B cell (primary cell): Measurements from ENCODE around the gene ZNF600. TPM values are rescaled to one million over a fixed set of nuclear protein-coding genes. Genes with fewer than 3 reads are reported as not detected.

Experiments used
- ATAC-seq: fragments of 200-7000 bp; cut with Tn5 transposase; one replicate; pipeline ENCODE4 v1.10.0; 2021; ENCODE audit warnings: low read depth, mild to moderate bottlenecking, moderate number of reproducible peaks, moderate library complexity
- CTCF ChIA-PET: fragments of 350-600 bp; sonication (Branson Sonifier 250); formaldehyde crosslinking; loops from one replicate; lab custom pipeline; 2021; ENCODE audit warnings: antibody characterized with exemption, inconsistent platforms; lab: Charles Lee
- POLR2A ChIA-PET: fragments of 350-600 bp; sonication (Branson Sonifier 250); formaldehyde crosslinking; loops from one replicate; lab custom pipeline; 2021; ENCODE audit warnings: antibody characterized with exemption; lab: Charles Lee
- DNase-seq: peaks from one replicate; pipeline ENCODE4 v3.0.0; 2013
- H2AFZ ChIP-seq: 2 replicates; pipeline ENCODE4 v1.6.1; 2012; ENCODE audit warnings: mild to moderate bottlenecking, low read depth, low read length; ENCODE audit not compliant: insufficient read depth, poor library complexity, severe bottlenecking
- H3K27ac ChIP-seq, 2 donors: 1 replicate in 1 of 2; 2 replicates in 1 of 2; pipeline ENCODE4 v1.5.1; 2012 to 2013; ENCODE audit warnings: low read length in 2 of 2, mild to moderate bottlenecking in 2 of 2, moderate library complexity in 1 of 2
- H3K27me3 ChIP-seq, 4 experiments: fragments of 200-600 bp in 1 of 4; sonication (generic) in 1 of 4; replicated peaks in 1 of 4; 1 replicate in 2 of 4; 2 replicates in 2 of 4; pipeline versions ENCODE4 v1.6.1 to v1.7.0; 2013 to 2016; ENCODE audit warnings: low read length in 3 of 4, mild to moderate bottlenecking in 2 of 4, mixed read lengths in 1 of 4, moderate library complexity in 1 of 4; ENCODE audit not compliant: insufficient read depth in 4 of 4, control insufficient read depth in 3 of 4; ENCODE audit errors: control extremely low read depth in 1 of 4
- H3K36me3 ChIP-seq, 2 experiments: replicated peaks in 1 of 2; 1 replicate in 1 of 2; 2 replicates in 1 of 2; pipeline versions ENCODE4 v1.6.1 to v1.7.1; 2013; ENCODE audit warnings: low read length in 1 of 2; ENCODE audit not compliant: insufficient read depth in 2 of 2, control insufficient read depth in 1 of 2; ENCODE audit errors: control extremely low read depth in 1 of 2, extremely low read depth in 1 of 2
- H3K4me1 ChIP-seq, 2 donors: fragments of 200-600 bp in 1 of 2; sonication (generic) in 1 of 2; 1 replicate in 1 of 2; 2 replicates in 1 of 2; pipeline versions ENCODE4 v1.5.1 to v1.6.1; 2013 to 2017; ENCODE audit warnings: low read length in 2 of 2; ENCODE audit not compliant: control insufficient read depth in 2 of 2, insufficient read depth in 2 of 2
- H3K4me2 ChIP-seq: replicated peaks from 2 replicates; pipeline ENCODE3; 2012; ENCODE audit warnings: mild to moderate bottlenecking, low read depth, low read length; ENCODE audit not compliant: poor library complexity, severe bottlenecking
- H3K4me3 ChIP-seq, 5 experiments: fragments of 200-600 bp in 1 of 5; sonication (generic) in 1 of 5; 1 replicate in 3 of 5; 2 replicates in 2 of 5; pipeline versions ENCODE4 v1.5.1 to v1.7.0; 2011 to 2016; ENCODE audit warnings: low read length in 4 of 5, mild to moderate bottlenecking in 4 of 5, low read depth in 2 of 5, control low read depth in 1 of 5, moderate library complexity in 1 of 5; ENCODE audit not compliant: insufficient read depth in 1 of 5; ENCODE audit errors: control extremely low read depth in 1 of 5, extremely low read depth in 1 of 5
- H3K79me2 ChIP-seq: fragments of 200-600 bp; sonication (generic); one replicate; pipeline ENCODE4 v1.6.0; 2016; ENCODE audit warnings: low read length; ENCODE audit not compliant: control insufficient read depth, insufficient read depth
- H3K9ac ChIP-seq: fragments of 200-600 bp; sonication (generic); 2 replicates; pipeline ENCODE4 v1.6.1; 2017; ENCODE audit warnings: mild to moderate bottlenecking, low read length, moderate library complexity
- H3K9me3 ChIP-seq, 3 donors: one replicate each; pipeline versions ENCODE4 v1.6.1 to v1.7.1; 2013; ENCODE audit warnings: low read length in 2 of 3; ENCODE audit not compliant: control insufficient read depth in 2 of 3, insufficient read depth in 1 of 3; ENCODE audit errors: control extremely low read depth in 1 of 3
- H4K20me1 ChIP-seq: 2 replicates; pipeline ENCODE4 v1.6.0; 2012; ENCODE audit warnings: mild to moderate bottlenecking, low read length; ENCODE audit not compliant: insufficient read depth, control insufficient read depth, poor library complexity, severe bottlenecking
- H3K27ac Mint-ChIP-seq: one replicate; pipeline ENCODE4 v1.8.0; 2021; ENCODE audit warnings: mixed read lengths
- H3K27me3 Mint-ChIP-seq: one replicate; pipeline ENCODE4 v1.8.0; 2021; ENCODE audit warnings: mixed read lengths
- H3K4me1 Mint-ChIP-seq: one replicate; pipeline ENCODE4 v1.8.0; 2021; ENCODE audit warnings: mixed read lengths
- H3K4me3 Mint-ChIP-seq: one replicate; pipeline ENCODE4 v1.8.0; 2021; ENCODE audit warnings: mixed read lengths
- H3K9me3 Mint-ChIP-seq: one replicate; pipeline ENCODE4 v1.8.0; 2022; ENCODE audit warnings: mixed read lengths; ENCODE audit not compliant: insufficient read depth
- CTCF ChIP-seq: fragments of 200-600 bp; IDR thresholded peaks from one replicate; pipeline ENCODE4 v1.8.0; 2022; ENCODE audit warnings: antibody characterized with exemption, mild to moderate bottlenecking
- EZH2 ChIP-seq: IDR thresholded peaks from 2 replicates; pipeline ENCODE4 v1.6.1; 2012; ENCODE audit warnings: borderline replicate concordance, low read depth, mild to moderate bottlenecking, moderate library complexity, low read length; ENCODE audit not compliant: insufficient read depth, poor library complexity, severe bottlenecking
- WGBS: methylation state at CpG from one replicate; pipeline ENCODE4 v1.1.5; 2013; ENCODE audit warnings: missing lambda C conversion rate; ENCODE audit not compliant: insufficient coverage; 5-methylcytosine and 5-hydroxymethylcytosine counted together
- intact Hi-C: fragments of 100-400 bp; cut with micrococcal nuclease; formaldehyde crosslinking; loops from one replicate; pipeline ENCODE4 v1.10.0; 2022
- polyA plus RNA-seq: library from polyadenylated mRNA; depleted of rRNA; stranded (reverse); fragments of >200 nt; gene quantifications from 2 replicates; pipeline ENCODE4 v1.2.3, GENCODE V29; 2012
- total RNA-seq, 2 donors: library from RNA; stranded (reverse); fragments of 120-200 nt in 1 of 2; gene quantifications; 1 replicate in 1 of 2; 2 replicates in 1 of 2; pipeline versions ENCODE4 v1.2.3 to v1.2.4, GENCODE V29; 2013 to 2022

The ZNF600 gene
- total and polyA plus RNA-seq, 2 donors (not counting 1 experiment from before 2014, with no cell fraction given): 40.6 to 41.7 TPM

GRCh38 chr19:52739576-52739975 is 47.0 kb downstream of the ZNF600 start:
- ATAC-seq (no peak), DNase-seq (no peak)
- ChIA-PET POLR2A (no interaction called here), CTCF (no interaction called here)
- H4K20me1 ChIP-seq: no peaks in the 10 kb centered on the region
- no peak overlapping the region for H3K4me2 ChIP-seq
- Mint-ChIP-seq H3K9me3 (no peaks in the 10 kb centered on the region), H3K27ac (no peak overlapping the region), H3K4me1 (peaks cover 7% of the 10 kb centered on the region), H3K4me3 (no peak overlapping the region), H3K27me3 (peaks cover 14% of the 10 kb centered on the region)
- no peak overlapping the region for H2AFZ ChIP-seq
- no peaks in the 10 kb centered on the region for H3K36me3 ChIP-seq
- H3K27ac ChIP-seq: no peak overlapping the region
- WGBS: 93% methylated on average over 4 of the region's 14 CpGs
- H3K4me3 ChIP-seq: no peak overlapping the region
- H3K9ac ChIP-seq: no peak overlapping the region
- TF ChIP-seq EZH2 (no peak), CTCF (no peak)
- intact Hi-C loops: no loop called here
- peaks cover 2% of the 10 kb centered on the region for H3K79me2 ChIP-seq
- H3K9me3 ChIP-seq: peaks cover 0 to 22% (median 0%) of the 10 kb centered on the region in 3 donors
- H3K4me1 ChIP-seq: peaks cover 0 to 6% of the 10 kb centered on the region in 2 donors
- H3K27me3 ChIP-seq: no peaks in the 10 kb centered on the region

GRCh38 chr19:52735734-52736133 is 50.9 kb downstream of the ZNF600 start:
- H3K9me3 ChIP-seq: peaks cover 0 to 22% (median 0%) of the 10 kb centered on the region in 3 donors
- peak overlapping the region; percentile 89 for H3K9ac ChIP-seq

More at GRCh38 chr19:52735734-52736133, 50.9 kb downstream of the ZNF600 start:
- Mint-ChIP-seq H3K9me3 (no peaks in the 10 kb centered on the region), H3K4me3 (peak overlapping the region; percentile 93), H3K4me1 (peaks cover 23% of the 10 kb centered on the region), H3K27ac (peak overlapping the region; percentile 92), H3K27me3 (peaks cover 6% of the 10 kb centered on the region)
- H3K4me2 ChIP-seq: peak overlapping the region; percentile 96
- peaks cover 10 to 19% of the 10 kb centered on the region in 2 donors for H3K4me1 ChIP-seq
- ATAC-seq (no peak), DNase-seq (peak; percentile 17)
- H2AFZ ChIP-seq: peak overlapping the region; percentile 87
- 100% methylated on average over 12 of the region's 18 CpGs for WGBS
- ChIA-PET POLR2A (interaction anchor here (0.7 kb wide), 1 partner anchor 161 kb away, joined by 3 read pairs; no protein-coding TSS in a partner anchor), CTCF (interaction anchor here (1.2 kb wide), 1 partner anchor 9 kb away, joined by 3 read pairs; no protein-coding TSS in a partner anchor)
- no peaks in the 10 kb centered on the region for H3K36me3 ChIP-seq
- peak overlapping the region in 1 of 2 donors; percentile 74 for H3K27ac ChIP-seq
- H3K79me2 ChIP-seq: peaks cover 35% of the 10 kb centered on the region
- H3K27me3 ChIP-seq: no peaks in the 10 kb centered on the region
- intact Hi-C loops: loop anchor here (1.0 to 2.0 kb wide), 6 partner anchors 45 to 731 kb away; partner anchors contain the start of genes ZNF600, ZNF813 and ZNF83
- no peak overlapping the region for H3K4me3 ChIP-seq
- no peaks in the 10 kb centered on the region for H4K20me1 ChIP-seq
- TF ChIP-seq EZH2: no peak
- no peak for TF ChIP-seq CTCF
